ENCODE measurements around the gene BTBD16. TPM values are rescaled to one million over a fixed set of nuclear protein-coding genes. Genes with fewer than 3 reads are reported as not detected.

The BTBD16 gene
- total and polyA plus RNA-seq, 2 of the 13 experiments (the other 11 are each of a cell fraction or from before 2014, with no cell fraction given) = 5.0 to 11.9 TPM

GRCh38 chr10:122252805-122253204 is 18.3 kb upstream of the BTBD16 start (continued):
- TF ChIP-seq, protein P1, sequence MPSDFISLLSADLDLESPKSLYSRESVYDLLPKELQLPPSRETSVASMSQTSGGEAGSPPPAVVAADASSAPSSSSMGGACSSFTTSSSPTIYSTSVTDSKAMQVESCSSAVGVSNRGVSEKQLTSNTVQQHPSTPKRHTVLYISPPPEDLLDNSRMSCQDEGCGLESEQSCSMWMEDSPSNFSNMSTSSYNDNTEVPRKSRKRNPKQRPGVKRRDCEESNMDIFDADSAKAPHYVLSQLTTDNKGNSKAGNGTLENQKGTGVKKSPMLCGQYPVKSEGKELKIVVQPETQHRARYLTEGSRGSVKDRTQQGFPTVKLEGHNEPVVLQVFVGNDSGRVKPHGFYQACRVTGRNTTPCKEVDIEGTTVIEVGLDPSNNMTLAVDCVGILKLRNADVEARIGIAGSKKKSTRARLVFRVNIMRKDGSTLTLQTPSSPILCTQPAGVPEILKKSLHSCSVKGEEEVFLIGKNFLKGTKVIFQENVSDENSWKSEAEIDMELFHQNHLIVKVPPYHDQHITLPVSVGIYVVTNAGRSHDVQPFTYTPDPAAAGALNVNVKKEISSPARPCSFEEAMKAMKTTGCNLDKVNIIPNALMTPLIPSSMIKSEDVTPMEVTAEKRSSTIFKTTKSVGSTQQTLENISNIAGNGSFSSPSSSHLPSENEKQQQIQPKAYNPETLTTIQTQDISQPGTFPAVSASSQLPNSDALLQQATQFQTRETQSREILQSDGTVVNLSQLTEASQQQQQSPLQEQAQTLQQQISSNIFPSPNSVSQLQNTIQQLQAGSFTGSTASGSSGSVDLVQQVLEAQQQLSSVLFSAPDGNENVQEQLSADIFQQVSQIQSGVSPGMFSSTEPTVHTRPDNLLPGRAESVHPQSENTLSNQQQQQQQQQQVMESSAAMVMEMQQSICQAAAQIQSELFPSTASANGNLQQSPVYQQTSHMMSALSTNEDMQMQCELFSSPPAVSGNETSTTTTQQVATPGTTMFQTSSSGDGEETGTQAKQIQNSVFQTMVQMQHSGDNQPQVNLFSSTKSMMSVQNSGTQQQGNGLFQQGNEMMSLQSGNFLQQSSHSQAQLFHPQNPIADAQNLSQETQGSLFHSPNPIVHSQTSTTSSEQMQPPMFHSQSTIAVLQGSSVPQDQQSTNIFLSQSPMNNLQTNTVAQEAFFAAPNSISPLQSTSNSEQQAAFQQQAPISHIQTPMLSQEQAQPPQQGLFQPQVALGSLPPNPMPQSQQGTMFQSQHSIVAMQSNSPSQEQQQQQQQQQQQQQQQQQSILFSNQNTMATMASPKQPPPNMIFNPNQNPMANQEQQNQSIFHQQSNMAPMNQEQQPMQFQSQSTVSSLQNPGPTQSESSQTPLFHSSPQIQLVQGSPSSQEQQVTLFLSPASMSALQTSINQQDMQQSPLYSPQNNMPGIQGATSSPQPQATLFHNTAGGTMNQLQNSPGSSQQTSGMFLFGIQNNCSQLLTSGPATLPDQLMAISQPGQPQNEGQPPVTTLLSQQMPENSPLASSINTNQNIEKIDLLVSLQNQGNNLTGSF (CRISPR knock-in tag; IDR thresholded peaks at IDR 0.05) = no peak
- TF ChIP-seq ZNF256 (CRISPR knock-in tag; conservative IDR thresholded peaks at IDR 0.05) (no peak), ZNF121 (CRISPR knock-in tag; IDR thresholded peaks at IDR 0.05) (no peak), ZNF337 (CRISPR knock-in tag; IDR thresholded peaks at IDR 0.05; ENCODE audit: borderline replicate concordance, low read depth) (no peak), HNF4A (CRISPR knock-in tag; IDR thresholded peaks at IDR 0.05) (no peak), HOXA5 (CRISPR knock-in tag; IDR thresholded peaks at IDR 0.05) (no peak), DNMT3B (CRISPR knock-in tag; conservative IDR thresholded peaks at IDR 0.05) (no peak)
- TF ChIP-seq, protein P2, sequence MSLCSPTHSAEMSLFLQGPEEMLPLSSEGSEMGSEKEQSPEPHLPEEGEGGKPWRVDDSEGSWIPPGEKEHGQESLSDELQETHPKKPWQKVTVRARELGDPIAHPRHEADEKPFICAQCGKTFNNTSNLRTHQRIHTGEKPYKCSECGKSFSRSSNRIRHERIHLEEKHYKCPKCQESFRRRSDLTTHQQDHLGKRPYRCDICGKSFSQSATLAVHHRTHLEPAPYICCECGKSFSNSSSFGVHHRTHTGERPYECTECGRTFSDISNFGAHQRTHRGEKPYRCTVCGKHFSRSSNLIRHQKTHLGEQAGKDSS (CRISPR knock-in tag; IDR thresholded peaks at IDR 0.05; ENCODE audit: borderline replicate concordance, low read depth) = no peak

Data from HepG2 (cell line).